Anterior cingulate cortex (tissue), 58 donors: Measurements from ENCODE around the gene CAST.

Experiments
- DNase-seq, 58 donors: peaks; one replicate each; lab custom pipeline; 2025; lab: John Stamatoyannopoulos, UW

Gene CAST

GRCh38 chr5:96668725-96669124 lies 6.5 kb downstream of the CAST start:
- DNase-seq = no peak

- no peak for DNase-seq
Observed at GRCh38 chr5:96669909-96670308, 7.7 kb downstream of the CAST start.

GRCh38 chr5:96671441-96671840 lies 9.3 kb downstream of the CAST start:
- no peak for DNase-seq

- no peak for DNase-seq
Observed at GRCh38 chr5:96673127-96673526, 11.0 kb downstream of the CAST start.

- DNase-seq = no peak
Observed at GRCh38 chr5:96675882-96676281, 13.7 kb downstream of the CAST start.

- no peak for DNase-seq
Observed at GRCh38 chr5:96677496-96677895, 15.3 kb downstream of the CAST start.

GRCh38 chr5:96679293-96679692 lies 17.1 kb downstream of the CAST start:
- no peak for DNase-seq

- DNase-seq = no peak
Observed at GRCh38 chr5:96680759-96681470, 18.7 kb downstream of the CAST start.

GRCh38 chr5:96683392-96683791 lies 21.2 kb downstream of the CAST start:
- no peak for DNase-seq

- no peak for DNase-seq
Observed at GRCh38 chr5:96683810-96684209, 21.6 kb downstream of the CAST start.

GRCh38 chr5:96687080-96687479 lies 24.9 kb downstream of the CAST start:
- DNase-seq = no peak

GRCh38 chr5:96687812-96688453 lies 25.8 kb downstream of the CAST start:
- DNase-seq = peak in 1 of 58 donors; percentile 15

- no peak for DNase-seq
Observed at GRCh38 chr5:96690861-96691260, 28.7 kb downstream of the CAST start.

GRCh38 chr5:96691503-96692303 lies 29.5 kb downstream of the CAST start:
- no peak for DNase-seq

GRCh38 chr5:96692441-96692840 lies 30.3 kb downstream of the CAST start:
- DNase-seq = no peak

- DNase-seq = peak in 9 of 58 donors; percentile 12 to 38 (median 23)
Observed at GRCh38 chr5:96699186-96699820, 37.1 kb downstream of the CAST start.

GRCh38 chr5:96702503-96703383 lies 40.6 kb downstream of the CAST start:
- peak; percentile 31 to 96 (median 85) for DNase-seq

GRCh38 chr5:96703384-96703920 lies 41.3 kb downstream of the CAST start:
- peak in 1 of 58 donors; percentile 10 for DNase-seq

- no peak for DNase-seq
Observed at GRCh38 chr5:96703995-96704394, 41.8 kb downstream of the CAST start.
